H1 (cell line): ENCODE measurements around the gene TMEM144. TPM values are rescaled to one million over a fixed set of nuclear protein-coding genes. Genes with fewer than 3 reads are reported as not detected.

ENCODE experiments used
- CTCF ChIA-PET: fragments of 300-600 bp; sonication (Branson Sonifier 250); formaldehyde crosslinking; loops from one replicate; lab custom pipeline; 2021; ENCODE audit not compliant: partially characterized antibody; lab: Charles Lee
- POLR2A ChIA-PET: fragments of 300-600 bp; sonication (Branson Sonifier 250); formaldehyde crosslinking; loops from one replicate; lab custom pipeline; 2021; ENCODE audit warnings: inconsistent platforms; ENCODE audit not compliant: partially characterized antibody; lab: Charles Lee
- DNase-seq, 2 experiments: peaks; one replicate each; pipeline versions ENCODE4 v3.0.0 to v3.0.0-alpha.2; 2010 to 2022; ENCODE audit warnings: low spot score in 2 of 2, low read depth in 1 of 2, mixed read lengths in 1 of 2
- FAIRE-seq: peaks from 2 replicates; lab custom pipeline; 2011; peaks lifted over from hg19 to GRCh38; lab: Jason Lieb, UNC
- H2AFZ ChIP-seq: 2 replicates; pipeline ENCODE4 v1.8.1; 2012; ENCODE audit warnings: low read length, inconsistent platforms
- H2AK5ac ChIP-seq: 2 replicates; pipeline ENCODE4 v1.6.1; 2013; ENCODE audit warnings: low read depth, low read length
- H2BK120ac ChIP-seq: replicated peaks from 2 replicates; pipeline ENCODE3; 2013; ENCODE audit warnings: low read depth, low read length, inconsistent platforms
- H2BK12ac ChIP-seq: 2 replicates; pipeline ENCODE4 v1.6.1; 2013; ENCODE audit warnings: low read depth, low read length
- H2BK15ac ChIP-seq: 2 replicates; pipeline ENCODE4 v1.6.1; 2013; ENCODE audit warnings: low read length
- H2BK20ac ChIP-seq: 2 replicates; pipeline ENCODE4 v1.6.1; 2013; ENCODE audit warnings: low read length
- H2BK5ac ChIP-seq: 2 replicates; pipeline ENCODE4 v1.6.1; 2013; ENCODE audit warnings: low read depth, low read length
- H3K14ac ChIP-seq: 2 replicates; pipeline ENCODE4 v1.6.1; 2013; ENCODE audit warnings: inconsistent platforms; ENCODE audit not compliant: insufficient read length
- H3K18ac ChIP-seq: 2 replicates; pipeline ENCODE4 v1.6.1; 2013; ENCODE audit warnings: low read length; ENCODE audit errors: extremely low read depth
- H3K23ac ChIP-seq: 2 replicates; pipeline ENCODE4 v1.6.1; 2013; ENCODE audit warnings: inconsistent platforms; ENCODE audit not compliant: insufficient read length
- H3K23me2 ChIP-seq: 2 replicates; pipeline ENCODE4 v1.6.1; 2013; ENCODE audit warnings: low read depth, low read length
- H3K27ac ChIP-seq: 2 replicates; pipeline ENCODE4 v1.6.1; 2011; ENCODE audit warnings: low read depth, low read length, inconsistent platforms
- H3K27me3 ChIP-seq, 4 experiments: replicated peaks in 1 of 4; 1 replicate in 1 of 4; 2 replicates in 3 of 4; pipeline versions ENCODE4 v1.6.1 to v1.8.1; 2011 to 2013; ENCODE audit warnings: low read length in 3 of 4, mild to moderate bottlenecking in 3 of 4, inconsistent platforms in 2 of 4, mixed read lengths in 2 of 4, moderate library complexity in 1 of 4; ENCODE audit not compliant: control insufficient read depth in 3 of 4, insufficient read depth in 3 of 4; ENCODE audit errors: extremely low read depth in 1 of 4
- H3K36me3 ChIP-seq, 4 experiments: 2 replicates each; pipeline versions ENCODE4 v1.6.1 to v1.8.1; 2011 to 2013; ENCODE audit warnings: mild to moderate bottlenecking in 4 of 4, low read length in 3 of 4, moderate library complexity in 2 of 4, control low read depth in 1 of 4, inconsistent platforms in 1 of 4; ENCODE audit not compliant: insufficient read depth in 4 of 4, control insufficient read depth in 2 of 4
- H3K4ac ChIP-seq: replicated peaks from 2 replicates; pipeline ENCODE3; 2013; ENCODE audit warnings: low read length, low read depth, mixed read lengths, inconsistent platforms; ENCODE audit not compliant: insufficient read length
- H3K4me1 ChIP-seq, 4 experiments: replicated peaks in 1 of 4; 1 replicate in 1 of 4; 2 replicates in 3 of 4; pipeline versions ENCODE4 v1.6.1 to v1.8.1; 2011 to 2013; ENCODE audit warnings: low read length in 3 of 4, inconsistent platforms in 2 of 4, mixed read lengths in 1 of 4; ENCODE audit not compliant: insufficient read depth in 4 of 4, control insufficient read depth in 3 of 4
- H3K4me2 ChIP-seq, 2 experiments: 2 replicates each; pipeline versions ENCODE4 v1.6.1 to v1.8.1; 2011 to 2013; ENCODE audit warnings: low read depth in 2 of 2, low read length in 2 of 2, control low read depth in 1 of 2, inconsistent platforms in 1 of 2, mild to moderate bottlenecking in 1 of 2; ENCODE audit not compliant: insufficient read depth in 1 of 2
- H3K4me3 ChIP-seq, 4 experiments: fragments of 200-600, 300-600 bp in 1 of 4; sonication (generic), shearing (Covaris generic), sonication (Bioruptor Twin) in 1 of 4; 2 replicates each; pipeline versions ENCODE4 v1.5.1 to v1.8.1; 2011 to 2016; ENCODE audit warnings: low read length in 4 of 4, low read depth in 3 of 4, control low read depth in 2 of 4, inconsistent platforms in 2 of 4, mild to moderate bottlenecking in 2 of 4, mixed read lengths in 1 of 4, moderate library complexity in 1 of 4; ENCODE audit not compliant: insufficient read depth in 2 of 4; ENCODE audit errors: extremely low read depth in 1 of 4
- H3K56ac ChIP-seq: replicated peaks from 2 replicates; pipeline ENCODE3; 2013; ENCODE audit warnings: low read depth, mild to moderate bottlenecking, mixed read lengths, low read length, inconsistent platforms; ENCODE audit not compliant: insufficient read length
- H3K79me1 ChIP-seq: 2 replicates; pipeline ENCODE4 v1.6.1; 2013; ENCODE audit warnings: low read depth, low read length, control low read depth
- H3K79me2 ChIP-seq, 2 experiments: 2 replicates each; pipeline versions ENCODE4 v1.6.1 to v1.8.1; 2012 to 2013; ENCODE audit warnings: low read length in 2 of 2, mild to moderate bottlenecking in 2 of 2, inconsistent platforms in 1 of 2; ENCODE audit not compliant: insufficient read depth in 2 of 2, control insufficient read depth in 1 of 2
- H3K9ac ChIP-seq, 4 experiments: replicated peaks in 1 of 4; 1 replicate in 1 of 4; 2 replicates in 3 of 4; pipeline versions ENCODE4 v1.6.1 to v1.8.1; 2011 to 2013; ENCODE audit warnings: low read depth in 3 of 4, low read length in 3 of 4, control low read depth in 2 of 4, mild to moderate bottlenecking in 2 of 4, moderate library complexity in 2 of 4, inconsistent platforms in 1 of 4; ENCODE audit errors: extremely low read depth in 1 of 4
- H3K9me3 ChIP-seq, 2 experiments: 2 replicates each; pipeline versions ENCODE4 v1.6.1 to v1.8.1; 2012 to 2013; ENCODE audit warnings: mild to moderate bottlenecking in 2 of 2, moderate library complexity in 2 of 2, control low read depth in 1 of 2, inconsistent platforms in 1 of 2, low read depth in 1 of 2, low read length in 1 of 2, mixed read lengths in 1 of 2; ENCODE audit not compliant: insufficient read depth in 2 of 2
- H4K20me1 ChIP-seq, 2 experiments: replicated peaks in 1 of 2; 2 replicates each; pipeline versions ENCODE3 to v1.8.1; 2011 to 2013; ENCODE audit warnings: inconsistent platforms in 2 of 2, low read length in 2 of 2, mild to moderate bottlenecking in 1 of 2; ENCODE audit not compliant: insufficient read depth in 2 of 2, control insufficient read depth in 1 of 2
- H4K5ac ChIP-seq: 2 replicates; pipeline ENCODE4 v1.6.1; 2013; ENCODE audit warnings: low read length, low read depth, mixed read lengths, inconsistent platforms; ENCODE audit not compliant: insufficient read length
- H4K8ac ChIP-seq: 2 replicates; pipeline ENCODE4 v1.8.0; 2013; ENCODE audit warnings: mild to moderate bottlenecking, moderate library complexity, low read length, inconsistent platforms; ENCODE audit not compliant: insufficient read depth; ENCODE audit errors: extremely low read depth
- H4K91ac ChIP-seq: replicated peaks from 2 replicates; pipeline ENCODE3; 2013; ENCODE audit warnings: low read length, mixed read lengths, inconsistent platforms; ENCODE audit not compliant: insufficient read length
- E2F6 ChIP-seq: IDR thresholded peaks from 2 replicates; pipeline ENCODE4 v1.6.1; 2012; ENCODE audit warnings: inconsistent platforms
- EZH2 ChIP-seq: fragments of 200-600 bp; sonication (generic); IDR thresholded peaks from 2 replicates; pipeline ENCODE4 v1.7.1; 2012; ENCODE audit warnings: low read depth, mild to moderate bottlenecking, moderate library complexity, low read length, inconsistent platforms; ENCODE audit not compliant: severe bottlenecking
- FOSL1 ChIP-seq: IDR thresholded peaks from 2 replicates; pipeline ENCODE4 v1.6.1; 2011; ENCODE audit warnings: mild to moderate bottlenecking, low read depth, low read length, moderate library complexity; ENCODE audit not compliant: insufficient read depth
- GTF2F1 ChIP-seq: IDR thresholded peaks from 2 replicates; pipeline ENCODE4 v1.6.1; 2012; ENCODE audit warnings: low read depth, low read length, improper control_type of control experiment, borderline replicate concordance
- KDM1A ChIP-seq: fragments of 200-600, 300-600 bp; sonication (generic); IDR thresholded peaks from 2 replicates; pipeline ENCODE4 v1.7.1; 2016; ENCODE audit warnings: mild to moderate bottlenecking, low read length, borderline replicate concordance
- KDM4A ChIP-seq: IDR thresholded peaks from one replicate; pipeline ENCODE4 v1.7.1; 2012; ENCODE audit warnings: low read depth, mild to moderate bottlenecking, moderate library complexity, low read length, inconsistent platforms; ENCODE audit not compliant: severe bottlenecking
- NRF1 ChIP-seq: IDR thresholded peaks from 2 replicates; pipeline ENCODE4 v1.6.1; 2011; ENCODE audit warnings: mild to moderate bottlenecking, low read depth, low read length, improper control_type of control experiment
- PHF8 ChIP-seq: fragments of 200-600 bp; sonication (generic); conservative IDR thresholded peaks from 2 replicates; pipeline ENCODE4 v1.7.1; 2012; ENCODE audit warnings: low read depth, mild to moderate bottlenecking, inconsistent platforms, low read length, moderate library complexity
- POLR2A ChIP-seq, 2 experiments: IDR thresholded peaks; 1 replicate in 1 of 2; 2 replicates in 1 of 2; pipeline ENCODE4 v1.6.1; 2011; ENCODE audit warnings: low read depth in 2 of 2, low read length in 2 of 2, mild to moderate bottlenecking in 2 of 2; ENCODE audit errors: control extremely low read depth in 1 of 2
- SUZ12 ChIP-seq: fragments of 200-600 bp; sonication (generic); IDR thresholded peaks from 2 replicates; pipeline ENCODE4 v1.6.1; 2012; ENCODE audit warnings: mild to moderate bottlenecking, inconsistent platforms, low read length, moderate library complexity, mixed read lengths
- TAF1 ChIP-seq: IDR thresholded peaks from 2 replicates; pipeline ENCODE4 v1.6.1; 2011; ENCODE audit warnings: mild to moderate bottlenecking, low read depth, low read length
- TAF7 ChIP-seq: optimal IDR thresholded peaks from 2 replicates; pipeline ENCODE3; 2011; ENCODE audit warnings: low read depth, mild to moderate bottlenecking, inconsistent platforms, low read length, moderate library complexity, borderline replicate concordance
- TCF12 ChIP-seq: IDR thresholded peaks from 2 replicates; pipeline ENCODE4 v1.6.1; 2011; ENCODE audit warnings: low read depth, mild to moderate bottlenecking, low read length
- YY1 ChIP-seq: IDR thresholded peaks from 2 replicates; pipeline ENCODE4 v1.6.1; 2011; ENCODE audit warnings: low read depth, mild to moderate bottlenecking, low read length
- ZNF274 ChIP-seq: IDR thresholded peaks from 2 replicates; pipeline ENCODE4 v1.7.0; 2012; ENCODE audit warnings: low read length, borderline replicate concordance; ENCODE audit errors: extremely low read depth
- WGBS, 2 experiments: shearing (Covaris generic) in 1 of 2; methylation state at CpG; one replicate each; pipeline versions ENCODE4 v1.1.6 to v1.1.7; 2013 to 2015; ENCODE audit warnings: low lambda C conversion rate in 2 of 2, mixed read lengths in 2 of 2, inconsistent platforms in 1 of 2, low coverage in 1 of 2, missing lambda C conversion rate in 1 of 2; ENCODE audit not compliant: insufficient replicate concordance in 2 of 2, insufficient coverage in 1 of 2, insufficient read length in 1 of 2; ENCODE audit errors: extremely low coverage in 1 of 2, missing lambda C conversion rate in 1 of 2; 5-methylcytosine and 5-hydroxymethylcytosine counted together
- polyA plus RNA-seq, 7 experiments: library from polyadenylated mRNA; depleted of rRNA in 3 of 7; stranded (reverse) in 5 of 7; unstranded in 2 of 7; fragments of >200 nt in 5 of 7; fragments of 200-250 nt in 2 of 7; gene quantifications; 1 replicate in 5 of 7; 2 replicates in 1 of 7; 4 replicates in 1 of 7; pipeline versions ENCODE4 v1.2.1 to v1.2.3, GENCODE V29; 2011 to 2013; ENCODE audit warnings: missing spikeins in 2 of 7, mixed read lengths in 2 of 7
- total RNA-seq: library from RNA; stranded (reverse); fragmentation: NEBNext Ultra II Directional; extraction: Animal tissue kit (Norgen Biotek cat#: 25700); gene quantifications from 2 replicates; pipeline ENCODE4 v1.2.1, GENCODE V29; 2021

TMEM144 gene
- total and polyA plus RNA-seq, 2 of the 8 experiments (the other 6 are each of a cell fraction or from before 2014, with no cell fraction given) = 1.9 to 2.6 TPM

GRCh38 chr4:158304694-158305093, 94.4 kb downstream of the TMEM144 start:
- no peak overlapping the region for H4K8ac ChIP-seq
- POLR2A ChIA-PET = no interaction called here
- H3K4me3 ChIP-seq = no peak overlapping the region
- WGBS, 2 experiments = 48% methylated on average over 1 of the region's 1 CpG; no CpG with 5 or more reads in 1 of the 2 experiments
- H3K23me2 ChIP-seq = no peaks in the 10 kb centered on the region
- no peak for DNase-seq
- H2AFZ ChIP-seq = no peak overlapping the region
- CTCF ChIA-PET = no interaction called here
- no peak overlapping the region for H2BK20ac ChIP-seq
- no peaks in the 10 kb centered on the region for H3K79me2 ChIP-seq
- H4K5ac ChIP-seq = no peak overlapping the region
- H3K36me3 ChIP-seq = no peaks in the 10 kb centered on the region
- H3K27ac ChIP-seq = no peak overlapping the region
- no peak overlapping the region for H3K4ac ChIP-seq
- no peak overlapping the region for H3K14ac ChIP-seq
- no peaks in the 10 kb centered on the region for H3K27me3 ChIP-seq
- H3K9me3 ChIP-seq = no peaks in the 10 kb centered on the region
- no peaks in the 10 kb centered on the region for H3K4me1 ChIP-seq
- no peak overlapping the region for H2BK12ac ChIP-seq
- no peaks in the 10 kb centered on the region for H3K79me1 ChIP-seq
- FAIRE-seq = no peak
- no peaks in the 10 kb centered on the region for H4K20me1 ChIP-seq
- no peak overlapping the region for H3K9ac ChIP-seq
- H2BK5ac ChIP-seq = no peak overlapping the region
- no peak overlapping the region for H2BK120ac ChIP-seq
- no peak overlapping the region for H3K4me2 ChIP-seq
- no peak overlapping the region for H3K18ac ChIP-seq
- no peak overlapping the region for H3K23ac ChIP-seq
- no peak overlapping the region for H3K56ac ChIP-seq
- no peak overlapping the region for H2AK5ac ChIP-seq
- H2BK15ac ChIP-seq = no peak overlapping the region
- no peak overlapping the region for H4K91ac ChIP-seq
- no peak for TF ChIP-seq FOSL1
- no peak for TF ChIP-seq ZNF274
- TF ChIP-seq NRF1 = no peak
- TF ChIP-seq PHF8 = no peak
- TF ChIP-seq E2F6 = no peak
- no peak for TF ChIP-seq TAF7
- no peak for TF ChIP-seq POLR2A (IDR thresholded peaks at IDR 0.05; ENCODE audit: control extremely low read depth in 1 of 2, low read depth in 2 of 2, low read length in 2 of 2)
- TF ChIP-seq KDM4A = no peak
- TF ChIP-seq EZH2 = no peak
- no peak for TF ChIP-seq TCF12
- TF ChIP-seq KDM1A = no peak
- TF ChIP-seq TAF1 = no peak
- TF ChIP-seq YY1 = no peak
- no peak for TF ChIP-seq GTF2F1
- TF ChIP-seq SUZ12 = no peak
